Effector CD4-positive, alpha-beta T cell (primary cell): ENCODE measurements around the gene KRTAP2-2.
"Not testable (repeated sequence)": the region's sequence is repeated elsewhere in the genome, so short reads cannot be mapped to it uniquely, and the experiment has no call there.

Experiments used
- DNase-seq: peaks from one replicate; pipeline ENCODE4 v3.0.0-alpha.2; 2020

KRTAP2-2 gene

DNA sequence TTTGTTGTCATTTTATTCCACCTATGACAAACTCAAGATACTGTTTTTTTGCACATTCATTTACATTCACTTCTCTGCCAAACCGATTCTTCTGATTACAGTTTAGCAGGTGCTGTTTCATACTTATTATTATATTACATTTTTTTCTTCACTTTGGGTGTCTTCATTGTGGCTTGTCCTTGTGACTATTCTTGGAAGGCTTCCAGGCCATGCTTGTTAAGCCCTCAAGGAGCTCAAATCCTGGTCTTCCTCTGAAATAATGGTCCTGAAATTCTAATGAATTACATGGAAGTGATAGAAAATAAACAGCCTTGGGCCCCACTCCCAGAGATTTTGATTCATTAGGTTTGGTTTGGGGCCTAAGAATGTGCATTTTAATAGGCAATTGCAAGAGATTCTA is 9.3 kb upstream of the KRTAP2-2 start:
- DNase-seq: no peak

GRCh38 chr17:41063449-41063848 is 8.4 kb upstream of the KRTAP2-2 start:
- DNase-seq: no peak

DNA sequence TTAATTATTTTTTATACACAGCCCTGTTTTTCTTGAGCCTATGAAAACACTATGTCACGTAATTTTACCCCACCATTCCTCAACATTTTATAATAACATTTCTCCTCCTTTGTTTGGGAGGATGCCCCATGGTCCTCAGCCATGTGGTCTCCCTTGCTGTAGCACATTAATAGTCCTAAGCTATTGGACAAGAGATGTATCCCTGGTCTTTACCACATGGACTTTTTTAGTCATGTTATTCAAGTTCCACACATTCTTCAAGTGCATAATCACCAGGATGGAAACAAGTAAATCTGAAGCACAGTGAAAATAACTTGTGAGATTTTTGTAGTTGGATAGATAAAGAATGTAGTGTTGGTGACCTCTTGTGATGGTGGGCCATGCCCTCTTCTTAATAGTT is 6.9 kb upstream of the KRTAP2-2 start:
- no peak for DNase-seq

GRCh38 chr17:41060052-41060604 is 5.1 kb upstream of the KRTAP2-2 start, which contains the start of gene KRTAP2-3:
TSS of gene KRTAP2-3 (minus strand) at chr17:41060114. CDS start at chr17:41060050, 64 bp downstream.
- DNase-seq: no peak

DNA sequence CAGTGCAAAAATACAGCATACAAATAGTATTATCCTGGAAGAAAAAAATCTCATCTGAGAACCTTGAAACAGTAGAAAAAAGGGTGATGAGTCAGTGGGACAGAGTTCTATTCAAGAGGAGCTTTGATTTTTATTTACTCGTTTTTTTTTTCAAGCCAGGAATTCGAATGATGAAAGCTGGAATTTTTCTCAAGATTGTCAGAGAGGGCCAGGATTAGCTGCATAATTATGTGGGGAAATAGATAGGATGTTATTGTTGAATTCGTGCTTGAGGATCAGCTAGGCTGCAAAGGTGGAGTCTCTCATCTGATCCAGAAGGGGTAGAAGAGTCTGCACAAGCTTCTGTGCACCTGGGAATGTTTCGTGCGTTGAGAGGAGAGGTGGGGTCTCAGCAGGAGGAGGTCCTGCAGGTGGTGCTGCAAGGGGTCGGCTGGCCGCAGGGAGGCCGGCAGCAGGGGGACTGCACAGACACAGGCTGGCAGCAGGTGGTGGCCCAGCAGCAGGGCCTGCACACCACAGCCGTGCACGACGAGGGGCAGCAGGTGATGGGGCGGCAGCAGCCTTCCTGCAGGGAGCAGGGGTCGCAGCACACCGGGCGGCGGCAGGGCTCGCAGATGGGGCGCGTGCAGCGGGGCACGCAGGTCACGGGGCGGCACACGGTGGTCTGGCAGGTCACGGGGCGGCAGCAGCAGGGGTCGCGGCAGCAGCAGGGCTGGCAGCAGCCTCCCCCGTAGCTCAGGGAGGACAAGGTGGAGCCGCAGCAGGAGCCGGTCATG is 4.4 kb upstream of the KRTAP2-2 start:
- not testable (repeated sequence) for DNase-seq

DNA sequence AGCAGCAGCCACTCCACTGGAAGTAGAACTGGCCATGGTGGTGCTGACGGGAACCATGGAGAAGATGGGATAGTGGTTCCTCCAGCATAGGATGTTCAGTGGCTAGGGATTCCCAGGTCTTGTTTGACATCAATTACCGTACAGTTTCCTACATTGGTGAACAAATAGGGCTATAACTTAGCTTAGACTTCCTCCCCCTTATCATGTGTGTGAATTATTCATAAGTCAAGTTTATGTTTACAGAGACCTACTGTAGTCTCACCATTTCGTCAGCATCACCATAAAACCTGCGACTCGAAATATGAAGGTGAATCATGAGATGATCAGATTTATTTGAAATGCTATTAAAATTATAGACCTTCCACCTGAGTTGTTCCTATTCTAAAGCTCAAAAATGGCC is 3.7 kb upstream of the KRTAP2-2 start:
- no peak for DNase-seq

GRCh38 chr17:41057547-41057946 is 2.5 kb upstream of the KRTAP2-2 start:
- no peak for DNase-seq

GRCh38 chr17:41054556-41054955 is 474 bp downstream of the KRTAP2-2 start:
- not testable (repeated sequence) for DNase-seq

- no peak for DNase-seq
These were observed 1.0 kb downstream of the KRTAP2-2 start for GRCh38 chr17:41054025-41054424.

DNA sequence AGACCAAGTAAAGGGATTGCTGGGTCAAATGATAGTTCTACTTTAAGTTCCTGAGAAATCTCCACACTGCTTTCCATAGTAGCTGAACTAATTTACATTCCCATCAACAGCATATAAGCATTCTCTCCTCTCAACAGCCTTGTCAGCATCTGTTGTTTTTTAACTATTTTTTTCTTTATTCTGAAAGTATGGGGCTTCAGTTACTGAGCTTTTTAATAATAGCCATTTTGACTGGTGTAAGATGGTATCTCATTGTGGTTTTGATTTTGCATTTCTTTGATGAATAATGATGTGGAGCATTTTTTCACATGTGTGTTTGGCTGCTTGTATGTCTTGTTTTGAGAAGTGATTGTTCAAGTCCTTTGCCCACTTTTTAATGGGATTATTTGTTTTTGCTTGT is 2.5 kb downstream of the KRTAP2-2 start:
- DNase-seq: no peak

- DNase-seq: no peak
These were observed 5.9 kb downstream of the KRTAP2-2 start for GRCh38 chr17:41049110-41049509.

DNA sequence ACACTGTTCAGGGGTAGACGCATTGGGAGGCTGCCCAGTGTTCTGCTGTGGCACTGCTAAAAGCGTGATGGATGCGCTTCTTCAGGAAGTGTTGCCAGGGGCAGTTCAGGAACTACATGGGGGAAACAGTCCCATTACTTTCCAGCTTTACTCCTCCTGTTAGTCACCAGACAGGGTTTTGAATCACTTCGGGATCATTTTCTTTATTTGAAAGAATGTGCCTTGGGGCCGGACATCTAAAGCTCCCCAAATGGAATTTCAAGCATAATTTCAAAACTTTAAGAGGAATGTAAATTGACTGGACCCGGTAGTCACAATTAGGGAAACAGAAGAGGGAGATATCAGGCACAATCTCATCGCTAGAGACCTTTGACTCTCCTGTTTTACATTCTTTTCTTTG is 6.6 kb downstream of the KRTAP2-2 start:
- no peak for DNase-seq

DNA sequence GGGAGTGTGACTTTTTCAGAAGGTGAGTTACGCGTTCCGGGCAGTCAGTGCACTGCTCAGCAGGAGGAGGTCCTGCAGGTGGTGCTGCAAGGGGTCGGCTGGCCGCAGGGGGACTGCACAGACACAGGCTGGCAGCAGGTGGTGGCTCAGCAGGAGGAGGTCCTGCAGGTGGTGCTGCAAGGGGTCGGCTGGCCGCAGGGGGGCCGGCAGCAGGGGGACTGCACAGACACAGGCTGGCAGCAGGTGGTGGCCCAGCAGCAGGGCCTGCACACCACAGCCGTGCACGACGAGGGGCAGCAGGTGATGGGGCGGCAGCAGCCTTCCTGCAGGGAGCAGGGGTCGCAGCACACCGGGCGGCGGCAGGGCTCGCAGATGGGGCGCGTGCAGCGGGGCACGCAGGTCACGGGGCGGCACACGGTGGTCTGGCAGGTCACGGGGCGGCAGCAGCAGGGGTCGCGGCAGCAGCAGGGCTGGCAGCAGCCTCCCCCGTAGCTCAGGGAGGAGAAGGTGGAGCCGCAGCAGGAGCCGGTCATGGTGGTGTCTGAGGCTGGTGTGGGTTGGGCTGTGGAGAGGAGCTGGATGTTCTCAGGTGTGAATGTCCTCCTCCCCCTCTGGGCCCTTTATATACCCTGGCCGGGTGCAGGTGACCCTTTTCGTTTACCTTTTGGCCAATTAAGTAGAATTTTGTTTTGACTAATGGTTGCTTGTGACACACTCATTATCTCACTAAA is 8.1 kb downstream of the KRTAP2-2 start, which contains the start of gene KRTAP2-1:
Gene KRTAP2-1 (minus strand): TSS at position 582 of the 731 bp plus-strand sequence. CDS start 49 bp downstream, at position 533.
- not testable (repeated sequence) for DNase-seq

- DNase-seq: no peak
These were observed 12.1 kb downstream of the KRTAP2-2 start for GRCh38 chr17:41042953-41043352.

DNA sequence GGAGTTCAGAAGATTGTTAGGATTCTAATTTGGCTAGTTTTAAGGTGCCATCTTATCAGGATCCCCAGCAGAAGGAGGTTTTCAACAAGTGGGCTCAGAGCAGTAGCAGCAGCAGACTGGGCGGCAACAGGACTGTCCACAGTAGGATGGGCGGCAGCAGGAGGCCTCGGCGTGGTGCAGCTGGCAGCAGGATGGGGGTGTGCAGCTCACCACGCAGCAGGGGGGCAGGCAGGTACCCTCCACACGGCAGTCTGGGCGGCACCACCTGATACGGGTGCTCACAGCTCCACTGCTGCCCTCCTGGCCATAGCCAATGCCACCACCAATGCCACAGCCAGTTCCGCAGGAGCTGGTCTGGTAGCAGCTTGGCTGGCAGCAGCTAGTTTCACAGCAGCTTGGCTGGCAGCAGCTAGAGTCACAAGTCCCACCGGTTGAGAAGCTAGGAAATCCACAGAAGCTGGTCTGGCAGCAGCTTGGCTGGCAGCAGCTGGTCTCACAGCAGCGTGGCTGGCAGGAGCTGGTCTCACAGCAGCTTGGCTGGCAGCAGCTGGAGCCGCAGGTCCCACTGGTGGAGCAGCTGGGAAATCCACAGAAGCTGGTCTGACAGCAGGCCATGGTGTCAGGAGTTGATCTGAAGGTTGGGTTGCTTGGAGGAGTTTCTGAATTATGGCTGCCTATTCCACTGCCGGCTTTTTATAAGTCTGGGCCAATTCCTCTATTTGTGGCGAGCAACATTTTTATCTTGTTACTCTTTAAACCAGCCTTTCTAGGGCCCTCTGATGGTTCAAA is 14.1 kb downstream of the KRTAP2-2 start, which contains the start of gene KRTAP1-1:
Gene KRTAP1-1 (minus strand): TSS at position 668 of the 789 bp plus-strand sequence. CDS start 53 bp downstream, at position 615.
- not testable (repeated sequence) for DNase-seq

GRCh38 chr17:41037853-41038350 is 17.1 kb downstream of the KRTAP2-2 start:
- DNase-seq: no peak

DNA sequence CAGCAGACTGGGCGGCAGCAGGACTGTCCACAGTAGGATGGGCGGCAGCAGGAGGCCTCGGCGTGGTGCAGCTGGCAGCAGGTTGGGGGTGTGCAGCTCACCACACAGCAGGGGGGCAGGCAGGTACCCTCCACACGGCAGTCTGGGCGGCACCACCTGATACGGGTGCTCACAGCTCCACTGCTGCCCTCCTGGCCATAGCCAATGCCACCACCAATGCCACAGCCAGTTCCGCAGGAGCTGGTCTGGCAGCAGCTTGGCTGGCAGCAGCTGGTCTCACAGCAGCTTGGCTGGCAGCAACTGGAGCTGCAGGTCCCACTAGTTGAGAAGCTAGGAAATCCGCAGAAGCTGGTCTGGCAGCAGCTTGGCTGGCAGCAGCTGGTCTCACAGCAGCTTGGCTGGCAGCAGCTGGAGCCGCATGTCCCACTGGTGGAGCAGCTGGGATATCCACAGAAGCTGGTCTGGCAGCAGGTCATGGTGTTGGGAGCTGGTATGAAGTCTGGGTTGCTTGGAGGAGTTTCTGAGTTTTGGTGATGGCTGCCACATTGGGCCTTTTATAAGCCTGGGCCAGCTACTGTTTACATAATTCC is 20.6 kb downstream of the KRTAP2-2 start, which contains the start of gene KRTAP1-3:
Gene KRTAP1-3 (minus strand): TSS at position 529 of the 590 bp plus-strand sequence. CDS start 53 bp downstream, at position 476.
- DNase-seq: not testable (repeated sequence)

- no peak for DNase-seq
These were observed 25.3 kb downstream of the KRTAP2-2 start, which contains the start of gene KRTAP1-4 for GRCh38 chr17:41029633-41030245. TSS of gene KRTAP1-4 (minus strand) at chr17:41030195. CDS start at chr17:41030078, 117 bp downstream.

DNA sequence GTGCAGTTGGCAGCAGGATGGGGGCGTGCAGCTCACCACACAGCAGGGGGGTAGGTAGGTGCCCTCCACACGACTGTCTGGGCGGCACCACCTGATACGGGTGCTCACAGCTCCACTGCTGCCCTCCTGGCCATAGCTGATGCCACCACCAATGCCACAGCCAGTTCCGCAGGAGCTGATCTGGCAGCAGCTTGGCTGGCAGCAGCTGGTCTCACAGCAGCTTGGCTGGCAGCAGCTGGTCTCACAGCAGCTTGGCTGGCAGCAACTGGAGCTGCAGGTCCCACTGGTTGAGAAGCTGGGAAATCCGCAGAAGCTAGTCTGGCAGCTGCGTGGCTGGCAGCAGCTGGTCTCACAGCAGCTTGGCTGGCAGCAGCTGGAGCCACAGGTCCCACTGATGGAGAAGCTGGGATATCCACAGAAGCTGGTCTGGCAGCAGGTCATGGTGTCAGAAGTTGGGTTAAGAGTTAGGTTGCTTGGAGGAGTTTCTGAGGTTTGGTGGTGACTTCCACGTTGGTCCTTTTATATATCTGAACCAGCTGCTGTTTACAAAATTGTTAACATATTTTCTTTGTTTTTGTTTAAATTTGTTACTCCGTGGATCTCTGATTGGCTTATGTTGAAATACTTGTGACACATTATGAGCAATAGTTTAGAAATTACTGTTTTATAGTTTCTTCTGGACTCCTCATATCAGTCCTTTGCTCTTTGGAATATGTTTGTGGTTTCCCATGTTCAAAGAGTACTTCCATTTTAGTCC is 28.1 kb downstream of the KRTAP2-2 start, which contains the start of gene KRTAP1-5:
Gene KRTAP1-5 (minus strand): TSS at position 494 of the 757 bp plus-strand sequence. CDS start 53 bp downstream, at position 441.
- DNase-seq: no peak

- DNase-seq: no peak
These were observed 30.3 kb downstream of the KRTAP2-2 start for GRCh38 chr17:41024697-41025096.
